Activated CD8-positive, alpha-beta T cell treated with anti-CD3 and anti-CD28 coated beads for 36 hours (primary cell): ENCODE data around the gene GNPTG. TPM values are rescaled to one million over a fixed set of nuclear protein-coding genes. Genes with fewer than 3 reads are reported as not detected.

Source experiments
- ATAC-seq: fragments of 200-7000 bp; cut with Tn5 transposase; one replicate; pipeline ENCODE4 v1.10.0; 2021; ENCODE audit warnings: mild to moderate bottlenecking, moderate library complexity
- CTCF ChIA-PET: fragments of 350-600 bp; sonication (Branson Sonifier 250); formaldehyde crosslinking; loops from one replicate; lab custom pipeline; 2021; ENCODE audit warnings: antibody characterized with exemption; lab: Charles Lee
- POLR2A ChIA-PET: fragments of 350-600 bp; sonication (Branson Sonifier 250); formaldehyde crosslinking; loops from one replicate; lab custom pipeline; 2021; ENCODE audit warnings: antibody characterized with exemption; lab: Charles Lee
- DNase-seq: peaks from one replicate; pipeline ENCODE4 v3.0.0-alpha.2; 2020
- H3K27ac Mint-ChIP-seq: one replicate; pipeline ENCODE4 v1.8.0; 2021; ENCODE audit warnings: mild to moderate bottlenecking, mixed read lengths
- H3K27me3 Mint-ChIP-seq: one replicate; pipeline ENCODE4 v1.8.0; 2021; ENCODE audit warnings: mixed read lengths
- H3K36me3 Mint-ChIP-seq: one replicate; pipeline ENCODE4 v1.8.0; 2021; ENCODE audit warnings: low read depth, mixed read lengths
- H3K4me1 Mint-ChIP-seq: one replicate; pipeline ENCODE4 v1.8.0; 2021; ENCODE audit warnings: low read depth, mixed read lengths
- H3K4me3 Mint-ChIP-seq: one replicate; pipeline ENCODE4 v1.8.0; 2021; ENCODE audit warnings: mild to moderate bottlenecking, moderate library complexity, mixed read lengths
- H3K9me3 Mint-ChIP-seq: one replicate; pipeline ENCODE4 v1.8.0; 2021; ENCODE audit warnings: mixed read lengths
- intact Hi-C: fragments of 100-400 bp; cut with micrococcal nuclease; formaldehyde crosslinking; loops from one replicate; pipeline ENCODE4 v1.10.0; 2022
- total RNA-seq, 2 experiments: library from RNA; stranded (reverse); gene quantifications; one replicate each; pipeline ENCODE4 v1.2.3, GENCODE V29; 2021
- TF ChIP-seq, protein P1 (sequence below): fragments of 200-600 bp; IDR thresholded peaks from one replicate; pipeline ENCODE4 v1.8.0; 2022; ENCODE audit warnings: antibody characterized with exemption, mild to moderate bottlenecking

Gene GNPTG
- total RNA-seq, 2 experiments from 2014 or later: 17.3 to 19.2 TPM

DNA sequence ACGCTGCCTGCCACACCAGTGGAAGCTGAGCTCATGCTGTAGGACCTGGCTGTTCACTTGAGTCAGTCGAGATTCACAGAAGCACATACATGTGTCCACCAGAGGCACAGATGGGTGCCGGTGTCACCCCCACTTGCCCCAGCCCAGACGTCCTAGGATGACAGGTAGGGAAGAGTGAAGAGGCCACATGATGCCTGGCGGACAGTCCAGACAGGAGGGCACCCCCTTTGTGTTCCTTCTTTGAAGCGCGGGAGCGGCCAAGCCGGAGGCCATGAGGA, 33.5 kb upstream of the GNPTG start:
- peaks cover 49% of the 10 kb centered on the region for H3K36me3 Mint-ChIP-seq
- H3K4me3 Mint-ChIP-seq: no peak overlapping the region
- CTCF ChIA-PET: no interaction called here
- POLR2A ChIA-PET: interaction anchor here (1.0 to 1.6 kb wide), 2 partner anchors 13 to 18 kb away, joined by 4 read pairs; no protein-coding TSS in a partner anchor
- intact Hi-C loops: no loop called here
- H3K9me3 Mint-ChIP-seq: no peaks in the 10 kb centered on the region
- H3K4me1 Mint-ChIP-seq: peaks cover 2% of the 10 kb centered on the region
- DNase-seq (no peak), ATAC-seq (no peak)
- TF ChIP-seq, protein P1, sequence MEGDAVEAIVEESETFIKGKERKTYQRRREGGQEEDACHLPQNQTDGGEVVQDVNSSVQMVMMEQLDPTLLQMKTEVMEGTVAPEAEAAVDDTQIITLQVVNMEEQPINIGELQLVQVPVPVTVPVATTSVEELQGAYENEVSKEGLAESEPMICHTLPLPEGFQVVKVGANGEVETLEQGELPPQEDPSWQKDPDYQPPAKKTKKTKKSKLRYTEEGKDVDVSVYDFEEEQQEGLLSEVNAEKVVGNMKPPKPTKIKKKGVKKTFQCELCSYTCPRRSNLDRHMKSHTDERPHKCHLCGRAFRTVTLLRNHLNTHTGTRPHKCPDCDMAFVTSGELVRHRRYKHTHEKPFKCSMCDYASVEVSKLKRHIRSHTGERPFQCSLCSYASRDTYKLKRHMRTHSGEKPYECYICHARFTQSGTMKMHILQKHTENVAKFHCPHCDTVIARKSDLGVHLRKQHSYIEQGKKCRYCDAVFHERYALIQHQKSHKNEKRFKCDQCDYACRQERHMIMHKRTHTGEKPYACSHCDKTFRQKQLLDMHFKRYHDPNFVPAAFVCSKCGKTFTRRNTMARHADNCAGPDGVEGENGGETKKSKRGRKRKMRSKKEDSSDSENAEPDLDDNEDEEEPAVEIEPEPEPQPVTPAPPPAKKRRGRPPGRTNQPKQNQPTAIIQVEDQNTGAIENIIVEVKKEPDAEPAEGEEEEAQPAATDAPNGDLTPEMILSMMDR: no peak
- H3K27me3 Mint-ChIP-seq: no peaks in the 10 kb centered on the region
- H3K27ac Mint-ChIP-seq: no peak overlapping the region

DNA sequence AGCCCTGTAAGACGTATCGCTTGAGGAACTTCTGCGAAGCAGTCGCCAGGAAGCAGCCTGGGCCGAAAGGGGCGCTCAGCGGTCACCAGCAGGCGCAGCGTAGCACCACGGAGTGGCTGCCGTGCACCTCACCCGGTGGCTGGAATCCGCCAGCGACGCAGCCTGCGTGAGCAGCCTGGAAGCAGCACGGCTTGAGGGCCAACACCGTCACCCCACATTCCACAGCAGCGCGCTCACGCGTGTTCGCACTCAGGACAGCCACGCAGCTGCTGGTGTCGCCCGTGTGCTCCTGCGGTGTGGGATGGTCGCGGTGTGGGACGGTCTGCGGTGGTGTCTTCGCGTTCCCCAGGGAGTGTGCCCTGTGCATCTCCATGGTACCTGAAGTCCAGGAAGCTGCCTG, 32.7 kb upstream of the GNPTG start:
- ChIA-PET CTCF (no interaction called here), POLR2A (interaction anchor here (0.7 to 1.5 kb wide), 5 partner anchors 13 to 207 kb away, joined by 3 to 5 read pairs (median 4); no protein-coding TSS in a partner anchor)
- TF ChIP-seq, protein P1: no peak
- H3K4me3 Mint-ChIP-seq: no peak overlapping the region
- ATAC-seq (no peak), DNase-seq (no peak)
- peaks cover 56% of the 10 kb centered on the region for H3K36me3 Mint-ChIP-seq
- intact Hi-C loops: no loop called here
- no peak overlapping the region for H3K27ac Mint-ChIP-seq
- H3K4me1 Mint-ChIP-seq: peaks cover 2% of the 10 kb centered on the region
- no peaks in the 10 kb centered on the region for H3K27me3 Mint-ChIP-seq
- no peaks in the 10 kb centered on the region for H3K9me3 Mint-ChIP-seq

DNA sequence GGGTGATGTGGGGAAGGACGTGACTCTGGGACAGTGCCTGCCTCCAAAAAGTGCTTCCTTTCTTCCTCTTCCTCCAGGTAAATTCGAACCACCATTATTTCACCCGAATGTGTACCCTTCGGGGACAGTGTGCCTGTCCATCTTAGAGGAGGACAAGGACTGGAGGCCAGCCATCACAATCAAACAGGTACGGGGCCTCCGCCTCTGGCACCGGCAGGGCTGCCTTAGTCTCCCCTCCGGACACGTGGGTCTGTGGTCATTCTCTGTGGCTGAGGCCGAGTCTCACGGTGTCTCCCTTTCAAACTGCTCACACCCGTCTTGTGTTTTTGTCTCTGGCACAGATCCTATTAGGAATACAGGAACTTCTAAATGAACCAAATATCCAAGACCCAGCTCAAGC, 31.6 kb upstream of the GNPTG start:
- no peak for DNase-seq
- Mint-ChIP-seq H3K4me3 (no peak overlapping the region), H3K4me1 (no peaks in the 10 kb centered on the region), H3K27ac (no peak overlapping the region), H3K27me3 (no peaks in the 10 kb centered on the region), H3K36me3 (peaks cover 56% of the 10 kb centered on the region), H3K9me3 (no peaks in the 10 kb centered on the region)
- ChIA-PET CTCF (no interaction called here), POLR2A (interaction anchor here (0.6 to 1.5 kb wide), 3 partner anchors 9 to 47 kb away, joined by 3 to 5 read pairs (median 3); no protein-coding TSS in a partner anchor)
- TF ChIP-seq, protein P1: no peak
- intact Hi-C loops: no loop called here
- ATAC-seq: no peak

DNA sequence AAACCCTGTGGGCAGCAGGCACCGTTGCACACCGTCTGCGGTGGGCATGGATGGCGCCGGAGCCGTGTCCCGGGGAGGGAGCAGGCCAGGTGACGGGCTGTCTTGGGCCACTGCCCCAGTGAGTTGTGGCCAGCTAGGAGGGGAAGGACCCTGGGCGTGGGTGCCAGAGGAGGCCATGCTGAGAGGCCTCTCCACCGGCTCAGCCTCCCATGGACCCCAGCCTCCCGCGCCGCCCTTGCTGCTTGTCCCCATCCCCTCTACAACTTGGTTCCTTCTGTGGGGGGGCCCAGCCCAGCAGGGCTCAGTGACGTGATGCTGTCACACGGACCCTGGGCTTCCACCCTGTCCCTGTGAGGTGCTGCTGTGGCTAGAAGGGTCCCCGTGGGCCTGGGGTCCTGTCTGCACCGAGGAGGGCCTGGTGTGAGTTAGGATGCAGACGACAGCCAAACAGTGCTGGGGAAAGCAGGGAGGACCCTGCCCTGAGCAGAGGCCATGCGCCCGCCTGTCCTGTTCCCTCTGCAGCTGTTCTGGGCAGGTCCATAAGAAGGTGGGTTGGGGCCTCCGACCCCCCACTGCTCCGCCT, 31.0 kb upstream of the GNPTG start:
- ChIA-PET POLR2A (interaction anchor here (0.6 kb wide), 2 partner anchors 10 to 43 kb away, joined by 3 read pairs; no protein-coding TSS in a partner anchor), CTCF (no interaction called here)
- H3K9me3 Mint-ChIP-seq: no peaks in the 10 kb centered on the region
- DNase-seq: no peak
- intact Hi-C loops: no loop called here
- ATAC-seq: no peak
- H3K27me3 Mint-ChIP-seq: no peaks in the 10 kb centered on the region
- no peak overlapping the region for H3K27ac Mint-ChIP-seq
- H3K4me3 Mint-ChIP-seq: no peak overlapping the region
- TF ChIP-seq, protein P1: no peak
- H3K36me3 Mint-ChIP-seq: peaks cover 51% of the 10 kb centered on the region
- no peaks in the 10 kb centered on the region for H3K4me1 Mint-ChIP-seq

DNA sequence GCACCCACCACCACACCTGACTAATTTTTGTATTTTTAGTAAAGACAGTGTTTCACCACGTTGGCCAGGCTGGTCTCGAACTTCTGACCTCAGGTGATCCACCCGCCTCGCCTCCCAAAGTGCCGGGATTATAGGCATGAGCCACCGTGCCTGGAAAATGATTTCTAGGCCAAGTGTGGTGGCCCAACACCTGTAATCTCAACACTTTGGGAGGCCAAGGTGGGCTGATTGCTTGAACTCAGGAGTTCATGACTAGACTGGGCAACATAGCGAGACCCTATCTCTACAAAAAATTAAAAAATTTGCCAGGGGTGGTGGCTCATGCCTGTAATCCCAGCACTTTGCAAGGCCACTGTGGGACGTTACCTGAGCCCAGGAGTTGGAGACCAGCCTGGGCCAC, 29.3 kb upstream of the GNPTG start:
- Mint-ChIP-seq H3K36me3 (peaks cover 39% of the 10 kb centered on the region), H3K4me3 (no peak overlapping the region), H3K4me1 (no peaks in the 10 kb centered on the region), H3K27ac (no peak overlapping the region), H3K9me3 (no peaks in the 10 kb centered on the region), H3K27me3 (no peaks in the 10 kb centered on the region)
- intact Hi-C loops: no loop called here
- CTCF ChIA-PET: no interaction called here
- POLR2A ChIA-PET: no interaction called here
- ATAC-seq (no peak), DNase-seq (no peak)
- TF ChIP-seq, protein P1: no peak
